Fibroblast of lung (primary cell): ENCODE measurements around the gene LARP6. TPM values are rescaled to one million over a fixed set of nuclear protein-coding genes. Genes with fewer than 3 reads are reported as not detected.
A peak's percentile ranks its signal among the peaks of the same experiment; 100 is the strongest.

Experiments
- DNase-seq, 2 donors: peaks; one replicate each; pipeline versions ENCODE4 v3.0.0 to v3.0.0-alpha.2; 2010; ENCODE audit warnings: low read depth in 2 of 2
- H2AFZ ChIP-seq: 2 replicates; pipeline ENCODE4 v1.5.1; 2012; ENCODE audit warnings: low read length, control low read depth, inconsistent platforms
- H3K27ac ChIP-seq: 2 replicates; pipeline ENCODE4 v1.5.1; 2011; ENCODE audit warnings: low read length, control low read depth; ENCODE audit not compliant: insufficient read depth
- H3K27me3 ChIP-seq: 2 replicates; pipeline ENCODE4 v1.5.1; 2011; ENCODE audit warnings: mild to moderate bottlenecking, low read length; ENCODE audit not compliant: control insufficient read depth, insufficient read depth
- H3K36me3 ChIP-seq: 2 replicates; pipeline ENCODE4 v1.5.1; 2011; ENCODE audit warnings: low read length; ENCODE audit not compliant: control insufficient read depth, insufficient read depth
- H3K4me1 ChIP-seq: 2 replicates; pipeline ENCODE4 v1.5.1; 2011; ENCODE audit warnings: low read length; ENCODE audit not compliant: control insufficient read depth, insufficient read depth; ENCODE audit errors: extremely low read depth
- H3K4me2 ChIP-seq: 2 replicates; pipeline ENCODE4 v1.5.1; 2011; ENCODE audit warnings: low read length, control low read depth; ENCODE audit not compliant: insufficient read depth; ENCODE audit errors: extremely low read depth
- H3K4me3 ChIP-seq, 4 experiments: fragments of 200-600 bp in 1 of 4; sonication (generic) in 1 of 4; replicated peaks in 1 of 4; 2 replicates each; pipeline ENCODE4 v1.5.1; 2011 to 2016; ENCODE audit warnings: low read length in 4 of 4, low read depth in 3 of 4, mild to moderate bottlenecking in 3 of 4, control low read depth in 2 of 4, inconsistent platforms in 1 of 4, mixed read lengths in 1 of 4; ENCODE audit not compliant: insufficient read depth in 1 of 4; ENCODE audit errors: control extremely low read depth in 1 of 4
- H3K79me2 ChIP-seq: 2 replicates; pipeline ENCODE4 v1.5.1; 2012; ENCODE audit warnings: mild to moderate bottlenecking, low read length, inconsistent platforms; ENCODE audit not compliant: control insufficient read depth, insufficient read depth
- H3K9ac ChIP-seq: 2 replicates; pipeline ENCODE4 v1.5.1; 2011; ENCODE audit warnings: mild to moderate bottlenecking, low read length, control low read depth; ENCODE audit not compliant: insufficient read depth
- H3K9me3 ChIP-seq: 2 replicates; pipeline ENCODE4 v1.5.1; 2012; ENCODE audit warnings: low read depth, low read length; ENCODE audit not compliant: control insufficient read depth, insufficient read depth
- H4K20me1 ChIP-seq: 2 replicates; pipeline ENCODE4 v1.5.1; 2011; ENCODE audit warnings: low read length; ENCODE audit not compliant: control insufficient read depth, insufficient read depth; ENCODE audit errors: extremely low read depth
- EZH2 ChIP-seq: IDR thresholded peaks from 2 replicates; pipeline ENCODE4 v1.5.1; 2012; ENCODE audit warnings: low read length, control low read depth, mild to moderate bottlenecking; ENCODE audit errors: missing control alignments
- polyA minus RNA-seq: library from RNA; depleted of rRNA, polyadenylated mRNA; stranded (reverse); fragments of >200 nt; gene quantifications from 2 replicates; pipeline ENCODE4 v1.2.3, GENCODE V29; 2011; ENCODE audit warnings: low replicate concordance
- polyA plus RNA-seq, 2 donors: library from polyadenylated mRNA; depleted of rRNA in 1 of 2; stranded (reverse) in 1 of 2; unstranded in 1 of 2; fragments of >200 nt; gene quantifications; 2 replicates each; pipeline ENCODE4 v1.2.1, GENCODE V29; 2011 to 2012; ENCODE audit warnings: missing spikeins in 1 of 2
- total RNA-seq: library from RNA; depleted of rRNA; stranded (reverse); fragments of >200 nt; gene quantifications from 2 replicates; pipeline ENCODE4 v1.2.1, GENCODE V29; 2014
- TF ChIP-seq, protein P1 (sequence below), 2 donors: IDR thresholded peaks in 1 of 2; conservative IDR thresholded peaks in 1 of 2; 1 replicate in 1 of 2; 2 replicates in 1 of 2; pipeline ENCODE4 v1.5.1; 2011 to 2012; ENCODE audit warnings: low read length in 2 of 2, control low read depth in 1 of 2, inconsistent platforms in 1 of 2, low read depth in 1 of 2, mild to moderate bottlenecking in 1 of 2

The LARP6 gene
- total RNA-seq: 72.9 and 108 TPM in 2 replicates
- 160 and 273 TPM in 2 replicates for polyA plus RNA-seq
- polyA plus RNA-seq (2012): 189 and 329 TPM in 2 replicates
- 26.4 and 41.4 TPM in 2 replicates for polyA minus RNA-seq

DNA sequence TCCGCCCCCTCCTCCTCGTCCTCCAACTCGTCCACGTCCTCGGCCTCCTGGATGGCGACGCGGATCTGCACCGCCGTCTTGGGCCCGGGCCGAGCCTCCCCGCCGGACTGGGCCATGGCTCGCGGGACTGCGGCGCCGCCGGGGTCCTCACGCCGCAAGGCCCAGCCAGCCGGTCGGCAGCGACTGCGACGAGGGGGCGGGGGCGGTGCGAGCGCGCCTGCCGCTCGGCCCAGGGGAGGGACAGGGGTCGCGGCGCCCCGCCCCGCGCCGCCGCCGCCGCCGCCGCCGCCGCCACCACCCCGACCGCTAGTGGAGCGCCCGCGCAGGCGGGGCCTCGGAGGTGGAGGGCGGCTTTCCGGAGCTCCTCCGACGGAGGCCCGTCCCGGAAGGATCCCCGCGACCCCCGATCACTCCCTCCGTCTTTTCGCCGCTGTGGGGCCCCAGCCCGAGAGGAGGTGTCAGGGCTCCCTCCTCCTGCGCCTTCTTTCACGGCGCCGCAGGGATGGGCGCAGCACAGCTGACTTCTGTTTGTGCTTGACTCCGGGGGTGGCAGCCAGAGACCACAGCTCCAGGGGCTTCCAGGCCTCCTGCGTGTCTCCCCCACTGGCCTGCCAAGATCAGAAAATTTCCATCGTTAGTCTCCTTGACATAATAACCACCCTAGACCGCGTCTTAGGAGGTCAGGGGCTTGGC lies at the start of gene LARP6:
LARP6 (minus strand) TSS at position 185 of the 693 bp plus-strand sequence; CDS start at position 116, 69 bp downstream.
- H3K27ac ChIP-seq: peak within 1 kb of the TSS; percentile 90
- H3K79me2 ChIP-seq: peaks cover 46% of the 10 kb centered on the region
- H3K4me3 ChIP-seq: peak within 1 kb of the TSS; percentile 60 to 97 (median 88)
- no peaks in the 10 kb centered on the region for H3K9me3 ChIP-seq
- no peaks in the 10 kb centered on the region for H4K20me1 ChIP-seq
- H3K36me3 ChIP-seq: peaks cover 5% of the 10 kb centered on the region
- H2AFZ ChIP-seq: peak within 1 kb of the TSS; percentile 1
- no peaks in the 10 kb centered on the region for H3K27me3 ChIP-seq
- peak within 1 kb of the TSS; percentile 90 for H3K9ac ChIP-seq
- H3K4me2 ChIP-seq: peak within 1 kb of the TSS; percentile 95
- peaks cover 29% of the 10 kb centered on the region for H3K4me1 ChIP-seq
- peak; percentile 37 to 49 for DNase-seq
- TF ChIP-seq, protein P1, sequence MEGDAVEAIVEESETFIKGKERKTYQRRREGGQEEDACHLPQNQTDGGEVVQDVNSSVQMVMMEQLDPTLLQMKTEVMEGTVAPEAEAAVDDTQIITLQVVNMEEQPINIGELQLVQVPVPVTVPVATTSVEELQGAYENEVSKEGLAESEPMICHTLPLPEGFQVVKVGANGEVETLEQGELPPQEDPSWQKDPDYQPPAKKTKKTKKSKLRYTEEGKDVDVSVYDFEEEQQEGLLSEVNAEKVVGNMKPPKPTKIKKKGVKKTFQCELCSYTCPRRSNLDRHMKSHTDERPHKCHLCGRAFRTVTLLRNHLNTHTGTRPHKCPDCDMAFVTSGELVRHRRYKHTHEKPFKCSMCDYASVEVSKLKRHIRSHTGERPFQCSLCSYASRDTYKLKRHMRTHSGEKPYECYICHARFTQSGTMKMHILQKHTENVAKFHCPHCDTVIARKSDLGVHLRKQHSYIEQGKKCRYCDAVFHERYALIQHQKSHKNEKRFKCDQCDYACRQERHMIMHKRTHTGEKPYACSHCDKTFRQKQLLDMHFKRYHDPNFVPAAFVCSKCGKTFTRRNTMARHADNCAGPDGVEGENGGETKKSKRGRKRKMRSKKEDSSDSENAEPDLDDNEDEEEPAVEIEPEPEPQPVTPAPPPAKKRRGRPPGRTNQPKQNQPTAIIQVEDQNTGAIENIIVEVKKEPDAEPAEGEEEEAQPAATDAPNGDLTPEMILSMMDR (conservative IDR thresholded peaks at IDR 0.05 in 1 of 2, IDR thresholded peaks at IDR 0.05 in 1 of 2; ENCODE audit: low read depth in 1 of 2, low read length in 2 of 2): no peak
- TF ChIP-seq EZH2: no peak

DNA sequence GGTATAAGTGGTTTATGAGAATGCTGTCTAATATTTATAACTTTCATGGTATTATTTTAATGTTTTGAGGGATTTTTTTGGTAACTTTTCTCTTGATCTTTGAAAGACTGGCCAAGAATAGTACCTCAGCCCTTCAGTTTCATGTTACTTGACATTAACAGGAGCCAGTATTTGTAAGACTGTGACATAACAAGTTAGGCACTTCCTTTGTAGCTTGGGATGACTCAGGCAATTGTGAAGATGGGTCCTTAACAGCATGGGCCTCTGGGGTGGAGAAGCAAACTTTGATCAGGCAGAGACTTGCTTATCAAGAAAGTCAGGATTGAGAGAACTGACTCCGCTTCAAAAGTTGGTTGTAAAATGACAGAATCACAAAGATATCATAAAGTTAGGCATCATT lies 48.1 kb upstream of the LARP6 start:
- Histone ChIP-seq H3K4me2 (no peak overlapping the region), H3K36me3 (no peaks in the 10 kb centered on the region)
- peak; percentile 71 to 93 for DNase-seq

DNA sequence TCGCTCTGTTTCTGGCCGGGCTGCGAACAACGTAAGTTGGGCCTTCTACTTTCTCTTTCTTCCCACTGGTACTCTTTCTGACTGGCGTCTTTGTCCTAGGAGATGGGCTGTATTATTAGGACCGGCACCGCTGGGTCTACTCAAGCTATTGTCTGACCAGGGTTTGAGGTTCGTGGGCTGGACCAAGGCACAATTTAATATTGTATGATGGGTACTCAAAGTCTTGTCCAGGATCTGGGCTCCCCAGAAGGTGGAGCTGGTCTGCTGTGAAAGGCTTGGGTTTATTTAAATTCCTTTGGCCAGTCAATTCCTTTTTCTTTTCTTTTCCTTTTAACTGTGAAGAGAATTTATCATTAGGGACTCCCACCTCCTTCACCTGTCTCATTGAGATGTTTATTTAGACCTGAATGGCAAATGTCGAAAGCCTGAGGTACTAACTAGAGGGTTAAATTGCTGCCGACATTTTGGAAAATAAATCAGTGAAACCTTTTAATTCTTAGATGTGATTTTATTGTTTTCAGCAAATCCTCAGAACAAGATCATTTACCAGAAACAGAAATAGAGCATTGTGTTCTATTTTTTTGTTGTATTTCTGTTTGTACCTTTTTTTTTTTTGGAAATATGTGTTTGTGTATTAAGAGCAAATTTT lies 39.1 kb upstream of the LARP6 start:
- peak overlapping the region; percentile 70 for H3K9ac ChIP-seq
- H4K20me1 ChIP-seq: no peaks in the 10 kb centered on the region
- H3K4me2 ChIP-seq: peak overlapping the region; percentile 78
- peak overlapping the region; percentile 77 to 99 (median 89) for H3K4me3 ChIP-seq
- H3K79me2 ChIP-seq: peaks cover 21% of the 10 kb centered on the region
- TF ChIP-seq, protein P1 (conservative IDR thresholded peaks at IDR 0.05 in 1 of 2, IDR thresholded peaks at IDR 0.05 in 1 of 2; ENCODE audit: low read depth in 1 of 2, low read length in 2 of 2): peak; percentile 72 to 76
- no peak for TF ChIP-seq EZH2
- no peaks in the 10 kb centered on the region for H3K36me3 ChIP-seq
- no peaks in the 10 kb centered on the region for H3K27me3 ChIP-seq
- peaks cover 3% of the 10 kb centered on the region for H3K4me1 ChIP-seq
- no peaks in the 10 kb centered on the region for H3K9me3 ChIP-seq
- peak overlapping the region; percentile 95 for H3K27ac ChIP-seq
- DNase-seq: peak; percentile 65 to 80
- peak overlapping the region; percentile 96 for H2AFZ ChIP-seq

More for the DNA sequence above, 48.1 kb upstream of the LARP6 start:
- H3K79me2 ChIP-seq: no peaks in the 10 kb centered on the region
- H3K9ac ChIP-seq: no peak overlapping the region
- TF ChIP-seq EZH2: no peak
- TF ChIP-seq, protein P1 (conservative IDR thresholded peaks at IDR 0.05 in 1 of 2, IDR thresholded peaks at IDR 0.05 in 1 of 2; ENCODE audit: low read depth in 1 of 2, low read length in 2 of 2): no peak
- peak overlapping the region; percentile 52 for H2AFZ ChIP-seq
- H3K9me3 ChIP-seq: no peaks in the 10 kb centered on the region
- no peak overlapping the region for H3K4me3 ChIP-seq
- peaks cover 2% of the 10 kb centered on the region for H3K4me1 ChIP-seq
- peak overlapping the region; percentile 49 for H3K27ac ChIP-seq
- no peaks in the 10 kb centered on the region for H3K27me3 ChIP-seq
- H4K20me1 ChIP-seq: no peaks in the 10 kb centered on the region
